Measurements from ENCODE around the gene UNC50. TPM values are rescaled to one million over a fixed set of nuclear protein-coding genes. Genes with fewer than 3 reads are reported as not detected.

The UNC50 gene, protein sequence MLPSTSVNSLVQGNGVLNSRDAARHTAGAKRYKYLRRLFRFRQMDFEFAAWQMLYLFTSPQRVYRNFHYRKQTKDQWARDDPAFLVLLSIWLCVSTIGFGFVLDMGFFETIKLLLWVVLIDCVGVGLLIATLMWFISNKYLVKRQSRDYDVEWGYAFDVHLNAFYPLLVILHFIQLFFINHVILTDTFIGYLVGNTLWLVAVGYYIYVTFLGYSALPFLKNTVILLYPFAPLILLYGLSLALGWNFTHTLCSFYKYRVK
- 28.8 and 32.1 TPM in 2 replicates for total RNA-seq

DNA sequence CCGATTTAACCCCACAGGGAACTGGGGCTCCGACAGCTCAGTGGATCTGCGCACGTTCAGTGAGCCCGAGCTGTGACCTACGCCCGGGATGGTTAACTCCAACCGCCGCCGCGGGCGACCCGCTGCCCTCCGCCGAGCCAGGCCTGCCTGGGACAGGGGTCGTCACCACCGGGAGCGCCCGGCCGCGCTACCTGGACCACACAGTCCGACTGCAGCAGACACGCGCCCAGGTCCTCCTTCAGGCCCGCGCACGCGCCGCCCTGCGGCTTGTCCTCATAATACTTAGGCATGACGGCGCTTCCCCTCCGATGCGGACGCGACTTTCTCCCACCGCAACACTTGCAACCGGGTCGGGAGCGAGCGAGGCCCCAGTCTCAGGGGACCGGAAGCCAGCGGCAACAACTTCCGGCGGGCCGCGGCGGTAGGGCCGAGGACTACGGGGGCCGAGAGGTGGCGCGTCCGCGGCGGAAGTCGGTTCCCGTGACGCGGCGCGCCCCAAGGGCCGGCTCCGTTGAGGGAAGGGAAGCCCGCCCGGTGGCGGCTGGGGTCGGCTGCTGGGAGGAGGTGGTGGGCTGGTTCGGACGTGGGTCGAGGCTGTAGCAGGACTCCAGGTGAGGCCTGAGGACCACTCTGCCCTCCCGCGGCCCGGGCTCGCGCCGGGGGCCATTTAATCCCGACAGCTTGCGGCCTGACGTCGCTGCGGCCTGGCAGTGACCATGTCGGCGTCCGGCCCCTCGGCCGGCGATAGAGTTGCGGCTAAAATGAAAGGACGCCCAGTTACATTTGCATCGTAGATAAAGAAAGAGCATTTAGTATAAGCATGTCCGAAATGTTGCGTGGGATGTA is at the start of gene UNC50, which contains the start of gene COA5:
Gene UNC50 (plus strand): TSS at position 474 of the 846 bp plus-strand sequence. CDS start 1,171 bp downstream, outside the sequence.
Gene COA5 (minus strand): TSS at position 397 of the 846 bp plus-strand sequence. CDS start 107 bp downstream, at position 290.
- intact Hi-C loops (cut with micrococcal nuclease) = loop anchor here (2.0 to 10.0 kb wide), 2 partner anchors 164 to 228 kb away; partner anchors contain the start of gene INPP4A

DNA sequence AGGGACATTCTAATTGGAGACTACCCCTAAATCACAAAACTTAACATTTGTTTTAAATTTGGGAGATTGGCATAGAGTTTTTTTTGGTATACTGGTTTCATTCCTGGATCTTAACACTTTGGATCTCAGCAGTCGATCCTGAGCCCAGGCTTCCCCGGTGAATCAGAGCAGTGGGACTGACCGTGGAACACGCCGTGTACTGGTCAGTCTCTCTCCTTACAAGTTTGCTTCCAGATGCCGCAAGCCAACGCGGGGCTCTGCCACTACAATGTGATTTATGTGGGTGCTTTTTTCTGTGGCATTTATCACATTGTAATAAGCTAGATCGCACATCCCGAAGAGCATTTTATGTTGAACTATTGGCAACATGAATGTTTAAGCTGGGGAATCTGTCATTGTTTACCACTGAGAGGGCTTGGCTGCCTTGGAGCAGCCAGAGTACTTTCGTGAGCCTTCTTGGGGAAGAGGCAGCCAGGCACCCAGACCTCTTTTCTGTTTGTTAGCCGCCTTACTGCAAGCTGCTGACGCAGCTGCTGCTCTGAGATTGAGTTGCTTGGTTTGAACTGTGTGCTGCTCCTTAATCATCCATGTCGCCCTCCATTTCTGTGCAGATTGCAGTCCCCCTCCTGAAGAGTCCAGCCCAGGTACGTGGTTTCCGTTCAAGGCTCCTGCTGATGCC is 49.4 kb upstream of the UNC50 start:
- intact Hi-C loops (cut with micrococcal nuclease) = no loop called here

DNA sequence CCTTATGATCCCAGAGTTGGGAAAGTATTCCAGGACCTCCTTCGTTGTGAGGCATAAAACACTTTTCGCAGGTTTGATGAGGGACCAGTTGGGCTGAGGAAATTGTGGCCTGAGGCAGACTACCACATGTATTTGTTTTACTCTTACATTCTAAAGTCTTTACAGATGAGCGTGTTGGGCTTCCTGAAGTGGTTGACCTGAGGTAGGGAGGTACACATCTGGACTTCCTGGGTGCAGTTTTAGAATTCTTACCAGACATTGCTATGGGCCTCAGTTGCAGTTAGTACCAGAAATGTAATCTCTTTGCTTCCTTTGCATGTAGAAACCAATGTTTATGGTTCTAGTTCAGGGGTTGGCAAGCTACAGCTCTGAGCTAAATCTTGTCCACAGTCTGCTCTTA is 48.8 kb upstream of the UNC50 start:
- intact Hi-C loops (cut with micrococcal nuclease) = no loop called here

DNA sequence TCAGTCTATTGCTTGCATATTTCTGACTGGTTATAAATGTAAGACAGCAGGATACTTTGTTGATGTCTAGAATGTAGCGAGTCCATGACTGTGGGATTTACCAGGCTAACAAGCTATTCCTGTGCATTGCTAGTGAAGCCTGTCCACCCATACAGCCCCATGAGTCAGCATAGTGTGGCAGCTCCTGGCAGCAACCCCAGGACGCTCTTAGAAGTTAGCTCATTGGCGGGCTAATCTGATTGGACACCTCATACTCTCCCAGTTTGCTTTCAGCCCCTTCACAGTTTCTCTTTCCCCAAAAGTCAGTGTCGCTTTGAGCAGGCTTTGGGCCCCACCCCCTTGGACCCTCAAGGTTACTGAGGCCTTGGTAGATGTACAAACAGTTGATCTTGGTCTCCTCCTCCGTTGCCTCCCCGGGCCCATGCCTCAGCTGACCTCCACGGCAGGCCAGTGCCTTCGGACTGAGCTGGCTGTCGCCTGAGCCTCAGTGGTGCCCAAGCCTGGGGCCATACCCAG is 48.1 kb upstream of the UNC50 start:
- intact Hi-C loops (cut with micrococcal nuclease) = no loop called here

DNA sequence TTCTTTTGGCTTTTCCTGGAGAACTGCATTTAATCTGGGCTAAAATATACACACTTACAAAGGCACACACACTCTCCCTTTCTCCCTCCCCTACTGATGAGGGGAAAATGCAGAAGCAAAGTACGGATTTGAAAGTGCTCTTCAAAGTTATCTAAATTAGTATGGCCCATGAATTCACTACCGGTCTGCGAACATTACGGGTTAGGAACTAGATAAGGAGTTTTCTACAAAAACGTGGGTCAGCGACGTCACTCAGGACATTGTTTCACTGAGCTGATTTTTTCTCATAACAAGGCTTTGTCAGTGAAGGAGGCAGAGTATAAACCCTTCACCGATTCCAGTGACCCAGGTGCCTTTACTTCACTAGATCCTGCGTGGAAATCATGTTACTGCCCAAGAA is 47.4 kb upstream of the UNC50 start:
- intact Hi-C loops (cut with micrococcal nuclease) = no loop called here

DNA sequence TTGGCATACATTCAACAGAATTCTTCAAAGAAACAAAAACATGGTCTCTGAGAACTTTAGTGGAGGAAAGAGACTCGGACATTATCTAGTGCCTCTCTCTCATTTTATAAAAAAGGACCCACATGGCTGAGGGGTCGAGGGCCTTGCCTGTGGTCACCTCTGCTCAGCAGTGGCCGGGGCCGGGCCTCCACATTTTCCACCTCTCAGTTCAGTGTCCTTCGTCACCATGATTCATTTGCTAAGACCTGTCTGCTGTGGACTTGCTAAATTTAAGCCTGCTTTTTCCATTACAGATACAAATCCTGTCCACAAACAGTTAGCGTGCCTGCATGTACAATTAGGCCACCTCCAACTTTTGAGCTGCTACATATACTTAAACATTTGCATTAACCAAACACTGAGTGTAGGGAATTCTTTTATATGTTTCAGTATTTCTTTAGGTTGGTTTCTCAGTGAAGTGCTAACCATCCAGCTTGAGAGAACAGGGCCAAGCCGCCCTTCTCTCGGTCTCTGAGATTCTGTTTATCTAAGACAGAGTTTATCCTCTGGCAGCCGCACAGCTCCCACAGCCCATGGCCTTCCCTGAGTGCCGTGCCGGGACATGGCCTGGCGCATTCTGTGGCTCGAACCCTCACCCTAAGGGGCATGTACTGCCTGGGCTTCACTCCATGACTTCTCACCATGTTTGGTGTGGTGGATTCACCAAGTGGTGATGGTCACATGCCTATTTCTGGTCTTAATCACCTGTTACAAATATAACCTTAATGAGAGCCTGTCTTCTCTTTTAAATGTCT is 46.3 kb upstream of the UNC50 start:
- intact Hi-C loops (cut with micrococcal nuclease) = no loop called here

DNA sequence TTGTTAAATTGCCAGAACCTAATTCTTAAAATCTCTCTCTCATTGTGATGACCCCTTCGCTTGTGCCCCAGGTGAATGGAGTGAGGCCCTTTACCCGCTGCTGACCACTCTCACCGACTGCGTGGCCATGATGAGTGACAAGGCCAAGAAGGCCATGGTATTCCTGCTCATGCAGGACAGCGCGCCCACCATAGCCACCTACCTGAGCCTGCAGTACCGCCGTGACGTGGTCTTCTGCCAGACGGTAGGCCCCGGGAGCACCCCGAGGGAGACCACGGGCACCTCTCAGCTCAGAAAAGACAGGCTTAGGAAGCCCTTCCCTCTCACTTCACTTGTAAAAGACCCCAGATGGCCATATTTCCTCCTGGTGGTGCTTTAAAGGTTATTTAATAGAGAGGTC is 45.0 kb upstream of the UNC50 start:
- intact Hi-C loops (cut with micrococcal nuclease) = no loop called here

DNA sequence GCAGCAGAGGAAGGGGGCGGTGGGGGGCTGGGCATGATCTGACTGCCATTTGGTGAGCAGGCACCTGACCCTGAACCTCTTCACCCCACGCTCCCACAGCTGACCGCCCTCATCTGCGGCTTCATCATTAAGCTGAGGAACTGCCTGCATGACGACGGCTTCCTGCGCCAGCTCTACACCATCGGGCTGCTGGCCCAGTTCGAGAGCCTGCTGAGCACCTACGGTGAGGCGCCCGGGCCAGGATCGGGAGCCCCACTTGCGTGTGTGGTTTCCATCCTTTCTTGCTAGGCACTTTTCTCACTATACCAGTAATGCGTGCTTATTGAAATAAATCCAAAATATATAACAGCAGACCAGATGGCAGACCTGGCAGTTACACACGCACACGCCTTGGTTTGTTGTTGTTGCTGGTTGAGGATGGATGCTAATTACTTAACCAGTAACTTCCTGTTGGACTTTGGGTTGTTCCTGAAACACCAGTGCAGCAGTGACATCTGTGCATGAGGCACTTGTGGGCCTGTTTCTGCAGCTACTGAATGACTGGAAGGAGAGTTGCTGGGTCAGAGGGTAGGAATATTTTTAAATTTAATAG is 43.8 kb upstream of the UNC50 start:
- intact Hi-C loops (cut with micrococcal nuclease) = no loop called here

DNA sequence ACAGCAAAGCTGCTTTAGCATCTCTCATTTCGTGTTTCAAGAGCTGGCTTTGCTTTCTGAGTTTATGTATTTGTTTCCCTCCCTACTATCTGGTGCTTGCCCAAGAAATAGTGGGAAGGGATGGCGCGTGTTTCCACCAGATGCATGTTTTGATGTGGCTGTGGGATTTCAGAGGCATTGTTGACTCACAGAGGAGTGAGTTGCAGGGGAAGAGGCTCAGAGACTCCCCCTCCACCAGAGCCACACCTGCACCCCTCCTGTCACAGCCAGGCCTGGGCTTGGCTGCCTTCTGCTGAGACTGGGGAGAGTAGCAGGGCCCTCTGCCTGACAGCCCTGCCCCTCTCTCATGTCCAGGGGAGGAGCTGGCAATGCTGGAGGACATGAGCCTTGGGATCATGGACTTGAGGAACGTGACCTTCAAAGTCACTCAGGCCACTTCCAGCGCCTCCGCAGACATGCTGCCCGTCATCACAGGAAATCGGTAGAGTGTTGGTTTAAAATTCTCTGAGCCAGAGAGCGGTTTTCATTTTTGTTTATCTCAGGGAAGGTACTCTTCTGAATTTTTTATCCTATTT is 43.0 kb upstream of the UNC50 start:
- intact Hi-C loops (cut with micrococcal nuclease) = no loop called here

DNA sequence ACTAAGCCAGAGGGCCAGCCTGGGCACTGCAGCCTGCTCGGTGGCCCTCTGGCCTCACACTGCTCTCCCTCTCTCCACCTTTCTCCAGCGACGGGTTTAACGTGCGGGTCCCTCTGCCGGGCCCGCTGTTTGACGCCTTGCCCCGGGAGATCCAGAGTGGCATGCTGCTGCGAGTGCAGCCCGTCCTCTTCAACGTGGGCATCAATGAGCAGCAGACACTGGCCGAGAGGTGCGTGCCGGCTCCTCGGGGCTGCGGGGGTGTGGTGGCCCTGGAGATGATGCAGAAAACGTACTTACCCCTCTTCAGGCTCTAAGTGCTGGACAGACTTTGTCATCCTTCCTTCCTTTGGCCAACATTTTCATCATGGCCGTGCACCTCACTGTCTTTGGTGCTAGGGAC is 42.4 kb upstream of the UNC50 start:
- intact Hi-C loops (cut with micrococcal nuclease) = no loop called here

DNA sequence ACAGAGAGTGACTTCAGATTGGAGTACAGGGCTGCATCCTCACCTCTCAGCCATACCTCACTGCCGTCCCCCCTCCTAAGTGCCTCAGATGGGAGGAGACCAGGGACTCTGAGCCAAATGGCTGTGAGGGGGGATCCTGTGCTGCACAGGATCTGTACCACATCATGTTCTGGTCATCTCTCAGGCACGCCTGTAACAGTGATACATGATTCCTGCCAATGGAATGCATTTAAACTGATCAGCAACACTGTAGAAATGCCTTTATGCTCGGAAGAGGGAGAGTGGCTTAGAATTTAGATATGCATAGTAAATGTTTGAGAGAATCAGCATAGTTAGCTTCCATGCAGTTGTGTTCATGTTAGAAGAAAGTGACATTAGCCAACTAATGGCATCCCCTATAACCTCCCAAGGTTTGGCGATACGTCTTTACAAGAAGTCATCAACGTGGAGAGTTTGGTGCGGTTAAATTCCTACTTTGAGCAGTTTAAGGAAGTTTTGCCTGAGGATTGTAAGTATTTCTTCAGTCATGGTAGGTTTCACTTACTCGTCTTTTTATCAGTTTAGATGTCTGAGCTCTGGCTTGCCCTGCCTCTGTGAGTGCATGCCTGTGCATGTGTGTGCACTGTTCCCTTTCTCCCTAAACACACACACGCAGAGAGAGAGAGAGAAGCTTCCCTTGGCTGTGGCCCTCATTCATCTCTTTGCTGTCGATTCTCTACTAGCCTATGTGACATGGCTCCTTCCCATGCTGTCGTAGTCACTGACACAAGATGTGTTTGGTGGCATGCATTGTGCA is 40.0 kb upstream of the UNC50 start:
- intact Hi-C loops (cut with micrococcal nuclease) = loop anchor here (2.0 kb wide), 1 partner anchor 268 kb away; no protein-coding TSS in a partner anchor

DNA sequence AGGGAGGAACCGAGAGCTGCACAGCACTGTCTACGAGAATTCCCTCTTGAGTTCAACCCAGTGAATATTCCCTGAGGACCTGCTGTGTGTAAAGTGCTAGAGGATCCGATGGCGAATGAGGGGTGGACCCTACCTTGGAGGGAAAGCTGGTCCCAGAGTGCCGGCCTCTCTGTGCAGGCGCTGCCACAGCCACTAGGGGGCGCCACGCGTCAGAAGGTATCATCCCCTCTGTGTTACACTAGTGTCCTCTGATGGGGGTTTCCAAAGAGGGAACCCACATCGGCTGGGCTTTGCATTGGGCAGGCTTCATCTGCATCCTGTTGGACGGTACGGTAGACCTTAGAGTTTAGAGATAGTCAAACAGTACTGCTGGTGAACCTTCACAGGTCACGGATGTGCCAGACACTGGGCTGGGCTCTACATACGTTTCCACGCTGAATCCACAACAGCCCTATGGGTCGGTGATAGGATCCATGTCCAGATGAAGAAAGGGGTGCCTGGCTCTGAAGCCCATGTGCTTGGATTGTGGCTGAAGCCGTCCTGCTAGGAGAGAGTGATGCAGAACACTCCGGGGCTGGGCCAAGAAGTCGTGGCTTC is 39.1 kb upstream of the UNC50 start:
- intact Hi-C loops (cut with micrococcal nuclease) = loop anchor here (2.0 kb wide), 1 partner anchor 268 kb away; no protein-coding TSS in a partner anchor

DNA sequence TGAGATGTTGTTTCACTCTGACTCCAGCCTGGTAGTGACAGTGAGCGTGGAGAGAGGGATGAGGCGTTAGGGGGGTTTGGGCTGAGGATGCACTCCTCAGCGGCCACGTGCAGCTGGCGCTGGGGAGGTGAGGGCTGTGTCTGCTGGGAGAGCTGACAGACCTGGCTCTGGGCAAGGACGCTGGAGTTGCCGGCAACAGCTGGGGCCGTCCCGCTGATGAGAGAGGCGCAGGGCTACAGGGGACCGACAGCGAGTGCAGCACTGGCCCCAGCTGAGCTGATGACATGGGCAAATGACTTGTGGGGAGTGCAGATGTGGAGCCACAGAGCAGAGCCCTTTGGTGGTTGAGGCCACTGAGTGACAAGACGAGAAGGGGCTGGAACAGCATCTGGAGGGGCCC is 38.5 kb upstream of the UNC50 start:
- intact Hi-C loops (cut with micrococcal nuclease) = loop anchor here (2.0 kb wide), 1 partner anchor 267 kb away; no protein-coding TSS in a partner anchor

DNA sequence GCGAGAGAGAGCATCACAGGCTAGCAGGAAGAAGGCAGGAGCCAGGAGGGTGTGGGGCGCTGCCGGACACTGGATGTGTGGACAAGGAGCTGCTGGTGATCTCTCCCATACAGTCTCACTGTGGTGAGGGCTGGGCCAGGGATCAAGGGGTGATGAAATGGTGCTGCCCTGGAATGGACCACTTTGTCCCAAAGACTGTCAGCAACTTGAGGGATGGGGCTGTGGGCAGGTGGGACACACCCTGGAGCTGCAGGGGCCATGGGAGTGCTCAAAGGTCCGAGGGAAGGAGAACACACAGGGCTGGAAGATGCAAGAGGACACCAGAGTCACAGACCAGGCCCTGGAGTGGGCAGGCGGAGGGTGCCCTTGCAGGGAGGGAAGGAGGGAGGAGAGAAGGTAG is 38.0 kb upstream of the UNC50 start:
- intact Hi-C loops (cut with micrococcal nuclease) = no loop called here

DNA sequence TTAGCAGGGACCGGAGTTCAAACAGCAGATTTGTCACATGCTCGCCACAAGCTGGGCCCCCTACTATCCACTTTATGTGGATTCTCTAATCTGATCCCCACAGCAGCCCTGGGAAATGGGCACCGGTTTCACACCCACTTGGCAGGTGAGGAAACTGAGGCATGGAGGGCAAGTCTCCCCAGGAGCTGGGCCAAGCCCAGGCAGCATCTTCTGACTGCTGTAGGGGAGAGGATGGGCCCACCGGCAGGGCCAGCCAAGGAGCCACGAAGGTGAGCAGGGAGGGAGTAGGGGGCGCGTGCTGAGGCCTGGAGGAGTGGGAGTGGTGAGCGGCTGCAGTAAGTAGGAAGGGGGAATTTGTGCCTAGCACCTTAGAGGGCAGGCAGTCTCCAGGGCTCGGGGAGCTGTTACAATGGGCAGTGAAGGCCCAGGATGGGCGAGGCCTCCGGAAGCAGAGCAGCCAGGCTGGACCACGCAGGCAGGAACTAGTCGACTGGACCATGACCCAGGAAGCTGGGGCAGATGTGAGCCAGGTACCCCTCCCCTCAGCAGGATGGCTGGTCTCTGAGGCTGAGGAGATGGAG is 37.2 kb upstream of the UNC50 start:
- intact Hi-C loops (cut with micrococcal nuclease) = no loop called here

DNA sequence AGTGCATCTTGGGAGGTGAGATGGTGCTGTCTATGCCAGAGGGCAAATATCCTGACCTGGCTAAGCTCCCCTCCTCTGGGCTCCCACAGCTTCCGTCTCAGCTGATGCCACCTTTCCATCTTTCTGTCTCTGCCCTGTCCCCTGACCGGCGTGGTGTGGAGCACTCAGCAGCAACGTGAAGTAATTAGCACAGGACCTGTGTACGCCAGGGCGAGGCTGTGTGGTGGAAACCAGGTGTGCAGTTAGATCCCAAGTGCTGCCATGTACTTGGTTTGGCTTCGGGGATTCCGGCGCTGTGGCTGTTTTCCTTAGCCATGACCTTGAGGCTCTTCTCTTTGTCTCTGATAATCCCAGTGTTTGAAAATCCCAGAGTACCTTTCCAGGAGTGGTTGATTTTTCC is 36.6 kb upstream of the UNC50 start:
- intact Hi-C loops (cut with micrococcal nuclease) = no loop called here

DNA sequence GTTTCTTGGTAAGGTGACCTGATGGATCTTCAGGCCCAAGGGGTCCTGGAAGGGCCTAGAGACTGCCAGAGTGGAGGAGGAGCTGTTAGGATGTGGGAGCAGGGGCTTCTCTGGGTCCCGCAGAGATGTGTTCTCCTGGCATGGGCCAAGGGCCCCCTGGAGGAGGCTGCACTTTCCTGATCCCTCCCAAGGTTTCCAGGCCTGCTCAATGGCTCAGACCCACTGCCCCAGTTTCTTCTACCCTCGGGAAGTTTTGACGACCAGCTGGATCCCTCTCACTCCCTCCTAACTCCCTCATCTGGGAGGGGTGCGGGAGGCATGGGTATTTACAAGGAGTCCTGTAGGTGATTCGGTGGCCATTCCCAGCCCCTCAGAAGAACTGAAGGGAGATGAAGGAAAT is 36.2 kb upstream of the UNC50 start:
- intact Hi-C loops (cut with micrococcal nuclease) = no loop called here

DNA sequence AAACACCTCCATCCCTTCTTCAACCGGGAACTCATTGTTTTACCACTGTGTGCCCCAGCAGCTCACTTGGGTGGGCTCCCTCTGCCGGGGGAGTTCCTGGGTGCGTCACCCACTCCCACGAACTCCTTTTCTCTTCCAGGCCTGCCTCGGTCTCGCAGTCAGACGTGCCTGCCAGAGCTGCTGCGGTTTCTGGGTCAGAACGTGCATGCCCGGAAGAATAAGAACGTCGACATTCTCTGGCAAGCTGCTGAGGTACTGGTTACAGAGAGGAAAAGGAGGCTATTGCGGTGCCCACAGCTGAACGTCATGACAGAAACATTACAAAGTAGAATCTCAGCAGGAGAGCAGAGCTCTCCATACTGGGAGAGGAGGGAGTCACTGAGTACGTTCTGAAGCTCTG is 35.7 kb upstream of the UNC50 start:
- intact Hi-C loops (cut with micrococcal nuclease) = no loop called here
